ENCODE measurements around the gene WDR20.

DNA sequence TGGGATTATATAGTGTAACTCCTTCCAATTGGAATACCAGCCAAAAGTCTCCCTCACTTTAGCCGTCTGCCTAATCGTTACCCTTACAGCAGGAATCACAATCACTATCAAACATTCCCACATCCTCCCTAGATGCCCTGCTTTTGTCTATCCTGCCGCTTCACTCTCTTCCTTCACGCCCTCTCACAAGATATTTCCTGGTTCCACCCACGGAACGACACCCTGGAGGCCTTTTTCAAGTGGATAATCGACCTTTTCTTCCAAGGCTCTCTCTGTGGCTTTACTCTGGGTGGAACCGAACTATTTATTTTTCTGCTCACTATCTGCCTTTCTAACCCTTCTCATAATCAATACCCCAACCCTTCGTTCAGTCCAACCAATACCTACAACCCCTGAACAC, 106.4 kb downstream of the WDR20 start:
- TF ChIP-seq CTCF (IDR thresholded peaks at IDR 0.05) (no peak), ZFX (IDR thresholded peaks at IDR 0.05; ENCODE audit: borderline replicate concordance) (no peak)
